Epithelial cell of esophagus (primary cell): Measurements from ENCODE around the gene MACROD2.

Experiments used
- DNase-seq: peaks from one replicate; pipeline ENCODE4 v3.0.0; 2010; ENCODE audit warnings: low read depth
- H3K4me3 ChIP-seq: 2 replicates; pipeline ENCODE4 v1.5.1; 2011; ENCODE audit warnings: mild to moderate bottlenecking, low read length, control low read depth
- CTCF ChIP-seq: IDR thresholded peaks from 2 replicates; pipeline ENCODE4 v1.5.1; 2011; ENCODE audit warnings: low read depth, mild to moderate bottlenecking, low read length, control low read depth, inconsistent platforms; ENCODE audit not compliant: insufficient read depth; ENCODE audit errors: missing control alignments

Gene MACROD2

GRCh38 chr20:15047601-15048000, 1052.3 kb downstream of the MACROD2 start:
- no peak for DNase-seq
- H3K4me3 ChIP-seq: no peak overlapping the region
- TF ChIP-seq CTCF: no peak

- TF ChIP-seq CTCF: no peak
- no peak for DNase-seq
- H3K4me3 ChIP-seq: no peak overlapping the region
These were observed 1060.9 kb downstream of the MACROD2 start for GRCh38 chr20:15056246-15056645.

- DNase-seq: no peak
- TF ChIP-seq CTCF: no peak
- no peak overlapping the region for H3K4me3 ChIP-seq
These were observed 1063.5 kb downstream of the MACROD2 start for GRCh38 chr20:15058841-15059240.

- TF ChIP-seq CTCF: no peak
- DNase-seq: no peak
- no peak overlapping the region for H3K4me3 ChIP-seq
These were observed 1064.1 kb downstream of the MACROD2 start for GRCh38 chr20:15059438-15059837.

GRCh38 chr20:15060265-15061060, 1065.1 kb downstream of the MACROD2 start:
- H3K4me3 ChIP-seq: no peak overlapping the region

GRCh38 chr20:15061061-15061430, 1065.7 kb downstream of the MACROD2 start:
- peak; percentile 77 for DNase-seq
- no peak for TF ChIP-seq CTCF
- no peak overlapping the region for H3K4me3 ChIP-seq

More at GRCh38 chr20:15060265-15061060, 1065.1 kb downstream of the MACROD2 start:
- no peak for TF ChIP-seq CTCF
- peak; percentile 24 for DNase-seq

- TF ChIP-seq CTCF: no peak
- DNase-seq: peak; percentile 69
- H3K4me3 ChIP-seq: no peak overlapping the region
These were observed 1066.6 kb downstream of the MACROD2 start for GRCh38 chr20:15061955-15062354.
